HG02588 (cell line): ENCODE measurements around the gene STUM.

Experiments
- ATAC-seq: cut with Tn5 transposase; IDR thresholded peaks from one replicate; pipeline ENCODE4 v1.9.1; 2021; ENCODE audit warnings: mild to moderate bottlenecking, moderate library complexity; ENCODE audit not compliant: unreplicated experiment

The STUM gene

DNA sequence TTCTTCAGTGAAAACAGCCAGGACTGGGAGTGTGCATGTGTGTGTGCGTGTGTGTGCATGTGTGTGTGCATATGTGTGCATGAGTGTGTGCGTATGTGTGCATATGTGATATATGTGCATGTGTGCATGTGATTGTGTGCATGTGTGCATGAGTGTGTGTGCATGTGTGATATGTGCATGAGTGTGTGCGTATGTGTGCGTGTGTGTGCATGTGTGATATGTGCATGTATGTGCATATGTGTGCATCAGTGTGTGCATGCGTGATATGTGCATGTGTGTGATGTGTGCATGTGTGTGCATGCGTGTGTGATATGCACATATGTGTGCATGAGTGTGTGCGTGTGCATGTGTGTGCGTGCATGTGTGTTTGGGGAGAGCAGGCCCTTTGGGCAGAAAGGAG, 100.7 kb downstream of the STUM start:
- ATAC-seq, result no peak

DNA sequence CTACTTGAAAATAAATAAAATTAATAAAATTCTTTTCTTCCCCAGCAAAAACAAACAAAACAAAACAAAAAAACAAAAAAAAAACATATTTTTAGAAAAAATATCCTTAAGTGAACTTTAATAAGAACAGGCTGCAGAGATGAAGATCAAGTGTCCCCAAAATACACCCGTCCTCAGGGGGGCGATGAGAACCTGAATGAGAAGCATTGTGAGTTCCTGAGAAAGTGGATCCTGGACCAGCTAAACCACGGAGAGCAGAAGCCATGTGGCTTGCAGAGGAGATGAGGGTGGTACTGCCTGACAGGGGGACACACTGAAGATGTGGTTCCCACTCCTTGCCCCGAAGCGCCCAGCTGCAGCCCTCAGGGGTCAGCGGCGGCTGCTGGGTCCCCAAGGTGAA, 101.2 kb downstream of the STUM start:
- ATAC-seq, result no peak

DNA sequence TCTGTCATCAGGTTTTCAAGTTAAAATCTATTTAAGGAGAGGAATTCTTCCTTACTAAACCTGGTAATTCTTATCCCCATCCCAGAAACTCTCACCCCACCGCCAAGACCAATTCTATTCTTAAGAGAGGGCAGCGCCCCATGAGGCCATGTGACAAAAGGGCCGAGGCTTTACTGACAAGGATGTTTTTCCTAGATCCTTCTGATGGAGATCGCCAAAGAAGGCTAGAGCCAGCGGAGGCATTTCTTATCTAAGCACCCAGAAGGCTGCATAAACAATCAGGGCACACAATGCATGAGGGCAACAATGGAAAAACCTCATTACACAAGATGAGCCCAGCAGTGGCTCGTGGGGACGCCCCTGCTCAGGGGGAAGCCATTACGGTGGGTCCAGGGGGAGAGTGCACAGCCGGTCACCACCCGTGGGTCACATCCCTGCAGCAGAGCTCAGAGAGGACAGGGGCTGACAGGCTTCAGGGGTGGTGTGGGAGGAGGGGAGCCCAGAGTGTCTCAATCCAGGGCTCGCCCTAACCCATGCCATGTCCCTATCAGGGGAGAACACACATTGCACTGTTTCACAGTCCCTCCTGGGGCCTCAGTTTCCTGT, 101.8 kb downstream of the STUM start:
- no peak for ATAC-seq

DNA sequence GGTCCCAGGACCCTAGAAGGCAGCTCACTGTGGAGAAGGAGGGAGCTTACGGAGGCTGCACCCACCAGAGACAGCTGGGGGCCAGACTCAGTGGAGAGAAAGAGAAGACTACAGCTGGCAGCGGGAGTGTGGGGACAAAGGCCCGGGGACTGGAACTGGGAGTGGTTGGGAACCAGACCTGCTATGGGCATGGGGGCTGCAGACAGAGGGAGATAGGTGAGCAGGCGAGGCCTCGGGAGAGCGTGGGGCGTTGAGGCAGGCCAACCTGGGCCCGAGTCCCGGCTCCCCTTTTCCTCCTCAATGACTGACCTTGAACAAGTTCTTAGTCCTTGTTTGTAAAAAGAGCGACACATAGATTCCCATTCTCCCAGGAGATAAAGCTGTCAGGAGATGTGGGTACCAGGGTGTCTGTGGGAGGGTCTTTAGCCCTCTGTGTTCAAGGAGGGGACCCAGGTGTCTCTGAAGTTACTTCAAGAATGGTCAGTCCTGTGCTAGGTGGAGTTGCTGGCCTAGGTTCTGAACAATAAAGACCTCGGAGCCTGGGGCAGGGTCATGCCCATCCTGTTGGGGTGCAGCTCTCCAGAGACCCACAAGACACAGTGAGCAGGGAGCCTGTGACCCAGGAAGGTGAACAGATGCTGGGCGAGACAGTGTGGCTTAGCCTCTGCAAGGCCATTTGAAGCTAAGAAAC, 102.6 kb downstream of the STUM start:
- no peak for ATAC-seq

DNA sequence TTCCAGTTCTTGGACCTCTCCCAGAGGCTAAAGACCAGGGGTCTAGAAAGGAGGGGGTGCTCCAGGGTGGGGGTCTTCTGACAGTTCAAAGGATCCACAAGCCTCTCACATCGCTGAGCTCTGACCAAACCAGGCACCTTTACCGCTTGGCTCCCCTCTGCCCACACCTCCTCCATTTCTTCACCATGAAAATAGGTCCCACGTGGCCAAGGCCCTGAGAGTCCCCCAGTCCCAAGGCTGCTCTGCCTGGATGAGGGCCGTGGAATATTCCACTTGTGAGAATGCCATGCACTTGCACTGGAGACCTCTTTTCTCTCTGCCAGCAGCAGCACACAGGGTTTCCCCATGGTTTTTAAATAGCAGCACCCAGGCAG, 103.2 kb downstream of the STUM start:
- ATAC-seq, result no peak

DNA sequence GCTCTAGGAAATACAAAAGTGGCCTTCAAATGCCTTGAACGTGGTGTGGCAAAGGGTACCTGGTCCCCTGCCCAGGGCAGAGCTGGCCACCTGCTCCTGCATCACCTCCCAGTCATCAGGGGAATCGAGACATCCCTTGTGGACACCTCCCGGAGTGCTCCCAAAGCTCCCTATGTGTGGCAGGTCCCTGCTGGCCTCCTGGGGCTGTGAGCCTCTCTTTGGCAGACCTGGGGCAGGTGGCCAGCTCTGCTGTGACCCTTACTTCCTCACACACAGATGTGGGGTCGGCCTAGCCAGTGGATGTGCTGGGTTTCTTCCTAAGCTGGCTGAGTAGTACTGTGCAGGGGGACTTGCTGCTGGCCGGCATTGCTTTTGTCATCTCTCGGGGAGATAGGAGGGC, 104.0 kb downstream of the STUM start:
- ATAC-seq, result no peak

DNA sequence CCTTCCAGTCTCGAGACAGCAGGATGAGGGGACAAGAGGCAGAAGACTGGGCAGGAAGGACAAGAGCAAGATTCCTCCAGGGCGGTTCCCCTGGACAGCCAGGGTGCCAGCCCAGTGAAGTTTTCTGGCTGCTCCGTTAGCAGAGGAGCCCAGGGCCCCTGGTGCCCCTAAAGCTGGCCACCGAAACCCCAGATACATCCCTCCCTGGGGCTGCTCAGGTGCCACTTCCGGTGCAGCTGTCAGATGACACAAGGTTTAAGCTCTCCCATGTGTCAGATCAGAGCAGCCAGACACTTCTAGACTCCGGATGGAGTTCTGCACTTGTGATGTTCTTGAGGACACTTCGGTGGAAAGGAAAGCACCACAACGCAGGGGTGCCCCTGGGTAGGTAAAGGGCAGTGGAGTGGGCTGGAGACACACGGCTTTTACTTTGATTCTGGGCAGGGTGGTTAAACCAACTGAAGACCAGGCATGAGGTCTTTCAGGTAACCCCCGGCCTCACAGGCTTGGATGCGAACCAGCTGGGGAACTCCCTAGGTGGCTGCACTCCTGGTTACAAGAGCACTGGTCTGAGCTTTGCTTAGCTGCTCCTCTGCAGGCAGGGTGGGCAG, 104.9 kb downstream of the STUM start:
- ATAC-seq, result peak; percentile 65

DNA sequence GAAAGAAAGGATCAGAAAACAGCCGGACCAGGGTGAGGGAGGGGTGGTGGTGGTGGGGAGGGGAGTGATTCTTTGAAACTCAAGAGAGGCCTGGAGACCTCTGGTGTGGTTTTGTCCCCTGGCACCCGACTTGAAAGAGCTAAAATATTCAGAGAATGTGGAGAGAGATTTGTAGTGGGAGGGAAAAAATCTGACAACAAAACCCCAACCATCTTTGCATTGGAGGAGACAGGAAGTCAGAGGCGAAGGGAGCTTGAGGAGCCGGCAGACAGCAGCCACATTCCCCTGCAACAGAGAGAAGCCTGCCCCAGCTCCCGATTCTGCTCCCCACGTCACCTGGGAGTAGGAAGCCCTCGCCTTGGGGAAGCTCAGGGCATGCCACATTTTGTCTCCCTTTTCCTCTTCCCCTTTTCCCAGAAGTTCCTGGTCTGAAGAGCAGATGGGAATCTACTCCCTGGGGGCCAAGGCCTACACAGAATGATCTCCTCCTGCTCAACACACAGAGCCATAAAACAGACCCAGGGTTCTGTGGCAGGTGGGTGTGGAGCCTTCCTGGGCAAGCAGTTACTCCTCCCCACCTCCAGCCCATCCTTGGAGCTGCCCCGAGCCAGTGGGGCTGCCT, 105.6 kb downstream of the STUM start:
- ATAC-seq, result no peak

DNA sequence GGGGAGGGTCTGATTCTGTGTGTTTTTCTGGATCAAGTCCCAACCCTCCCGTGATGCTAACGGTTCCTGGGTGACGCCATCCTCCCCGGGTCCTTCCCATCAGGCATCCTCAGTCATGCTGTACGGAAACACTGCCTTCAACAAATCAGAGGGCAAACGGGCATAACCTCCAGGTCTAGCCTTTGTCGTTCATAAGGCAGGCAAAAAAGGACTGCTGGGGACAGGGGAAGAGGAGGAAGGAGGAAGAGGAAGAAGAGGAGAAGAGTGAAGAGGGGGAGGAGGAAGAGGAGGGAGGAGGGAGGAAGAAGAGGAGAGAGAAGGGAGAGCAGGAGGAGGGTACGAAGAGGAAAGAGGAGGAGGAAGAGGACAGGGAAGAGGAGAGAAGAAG, 106.1 kb downstream of the STUM start:
- no peak for ATAC-seq

DNA sequence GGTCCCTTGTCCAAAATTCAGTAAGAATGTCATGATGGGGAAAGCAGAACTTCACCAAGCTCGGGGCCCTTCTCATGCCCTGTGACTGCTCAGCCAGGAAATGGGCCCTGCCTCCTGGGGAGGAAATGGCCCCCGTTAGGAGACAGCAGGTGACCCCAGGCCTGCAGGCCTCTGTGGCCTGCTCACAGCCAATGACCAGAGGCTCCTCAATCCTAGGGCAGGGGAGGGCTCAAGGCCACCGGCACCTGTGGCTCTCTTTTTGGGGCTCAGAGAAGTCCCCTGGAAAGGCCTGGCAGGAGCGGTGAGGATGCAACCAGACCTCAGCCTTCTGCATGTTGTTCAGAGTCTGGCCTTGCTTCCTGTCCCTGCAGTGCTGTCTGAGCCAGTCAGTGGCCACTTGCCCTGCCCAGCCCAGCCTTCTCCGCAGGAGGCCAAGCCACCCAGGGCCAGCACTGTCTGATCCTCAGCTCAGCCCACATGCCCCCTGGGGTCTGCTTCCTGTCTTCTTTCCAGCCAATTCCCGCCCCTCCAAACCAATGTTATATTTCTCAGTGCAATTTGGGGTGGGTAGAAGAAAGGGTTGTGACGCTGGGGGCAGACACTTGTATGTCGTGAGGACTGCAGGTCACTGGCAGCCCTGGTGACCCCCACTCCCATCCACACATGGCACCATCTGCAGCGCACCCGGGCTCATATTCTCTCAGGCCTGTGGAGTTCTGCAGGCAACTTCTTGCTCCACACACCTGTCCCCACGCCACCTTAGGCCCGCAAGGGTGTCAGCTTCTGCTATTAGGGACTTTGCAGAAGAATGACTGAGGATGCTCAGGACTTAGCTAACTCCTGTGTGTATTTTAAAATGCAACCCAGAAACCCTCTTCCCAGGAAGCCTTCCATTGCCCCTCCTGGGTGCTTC, 106.9 kb downstream of the STUM start:
- no peak for ATAC-seq

DNA sequence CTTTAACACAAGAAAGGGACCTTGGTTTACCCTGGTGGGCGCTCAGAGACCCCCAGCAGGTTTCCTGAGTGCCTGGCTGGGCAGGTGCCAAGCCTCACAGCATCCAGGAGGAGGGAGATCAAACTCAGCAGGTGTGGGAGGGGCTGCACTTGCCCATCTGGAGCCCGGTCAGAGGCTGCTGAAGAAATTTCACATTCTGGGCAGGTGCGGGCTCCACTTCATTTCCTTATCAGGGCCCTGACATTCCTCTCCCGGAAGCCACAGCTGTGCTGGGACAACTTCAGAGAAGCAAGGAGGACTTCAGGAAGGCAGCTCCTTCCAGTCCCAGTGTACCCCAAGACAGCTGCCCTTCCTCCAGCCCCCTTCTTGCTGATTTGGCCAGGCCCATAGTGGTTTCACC, 107.6 kb downstream of the STUM start:
- no peak for ATAC-seq

DNA sequence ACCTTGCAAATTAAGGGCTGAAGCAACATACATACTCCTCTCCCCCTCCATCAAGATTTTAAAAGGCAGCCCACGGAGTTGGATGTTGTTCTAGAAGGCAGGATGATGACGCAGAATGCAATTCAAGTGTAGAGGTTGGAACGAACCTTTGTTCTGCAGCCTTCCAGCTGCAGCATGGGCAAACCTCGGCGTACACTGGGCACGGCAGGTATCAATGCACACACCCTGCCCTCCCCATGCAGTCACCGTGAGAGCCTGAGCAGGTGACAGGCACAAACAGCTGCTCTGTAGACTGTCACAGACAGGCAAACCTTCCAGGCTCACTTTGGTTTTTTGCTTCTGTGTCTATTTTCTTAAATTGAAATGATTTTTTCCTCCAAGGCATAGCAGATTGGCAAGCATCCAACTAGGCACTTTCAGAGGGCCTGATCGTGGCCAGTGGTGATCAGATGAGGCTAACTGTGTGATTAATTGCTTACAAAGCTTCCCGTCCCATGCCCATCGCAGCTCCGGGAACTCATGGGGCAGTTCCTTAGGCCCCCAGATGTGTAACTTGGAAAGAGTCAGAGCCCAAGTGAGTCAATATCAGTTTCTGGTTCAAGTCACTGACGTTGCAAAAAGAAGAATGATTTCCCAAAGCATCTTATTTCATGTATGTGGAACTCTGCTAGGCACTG, 108.2 kb downstream of the STUM start:
- ATAC-seq, result no peak

DNA sequence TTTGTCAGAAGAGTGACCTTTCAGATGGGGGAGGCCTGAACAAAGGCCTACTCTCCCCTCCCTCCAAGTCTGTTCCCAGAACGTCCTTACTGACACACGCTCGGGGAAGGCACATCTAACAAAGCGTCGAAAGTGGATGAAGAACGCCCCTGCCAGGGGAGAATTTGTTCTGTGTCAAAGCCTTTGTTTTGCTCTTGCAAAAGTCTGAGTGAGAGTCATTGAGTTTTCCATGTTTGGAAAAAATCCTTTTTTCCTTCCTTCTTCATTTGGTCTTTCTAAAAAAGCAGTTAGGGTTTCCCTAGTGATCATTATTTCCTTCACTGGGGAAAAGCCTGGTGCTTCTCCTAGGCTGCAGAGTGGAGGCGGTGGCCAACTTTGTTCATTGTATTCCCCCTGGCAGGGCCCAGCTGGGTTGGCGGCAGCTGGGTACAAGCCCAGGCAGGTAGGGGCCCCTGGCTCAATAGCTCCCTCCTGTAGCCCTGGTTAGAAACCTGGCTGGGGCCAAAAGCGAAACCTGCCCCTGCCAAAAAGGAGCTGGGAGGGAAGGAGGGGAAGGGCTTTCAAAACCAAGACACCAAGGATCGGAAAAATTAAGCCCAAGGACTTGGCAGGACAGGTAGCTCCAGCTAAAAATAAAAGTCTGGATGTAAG, 109.5 kb downstream of the STUM start:
- no peak for ATAC-seq

DNA sequence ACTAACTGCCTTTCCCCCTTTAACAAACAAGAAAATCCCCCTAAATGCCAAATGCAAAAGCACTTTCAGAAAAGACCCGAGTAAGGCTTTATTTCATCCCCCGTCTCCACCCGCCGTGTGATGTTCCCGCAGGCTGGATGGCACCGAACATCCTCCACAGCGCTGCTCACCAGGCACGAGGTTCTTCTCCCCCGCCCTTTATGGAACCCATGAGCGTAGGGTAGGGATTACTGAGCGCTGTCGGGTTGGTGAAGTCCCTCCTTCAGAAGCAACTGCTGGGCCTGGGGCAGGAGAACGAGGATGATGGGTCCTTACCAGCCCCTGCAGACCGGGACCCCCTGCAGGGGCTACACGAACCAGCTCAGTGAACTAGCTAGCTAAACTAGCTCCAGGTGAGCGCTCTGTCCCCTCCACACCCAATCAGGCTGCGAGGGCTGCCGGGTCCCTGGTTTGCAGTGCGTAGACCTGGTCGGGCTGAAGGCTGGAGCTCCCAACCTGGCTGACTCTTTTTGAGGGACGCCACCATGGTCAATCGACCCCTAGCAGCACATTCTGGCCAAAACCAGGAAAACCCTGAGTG, 110.1 kb downstream of the STUM start:
- no peak for ATAC-seq
